Placental epithelial cell (primary cell): ENCODE data around the gene CDCA7L. TPM values are rescaled to one million over a fixed set of nuclear protein-coding genes. Genes with fewer than 3 reads are reported as not detected.

Experiments used
- total RNA-seq: library from RNA; depleted of rRNA; stranded (reverse); fragments of >200 nt; gene quantifications from 2 replicates; pipeline ENCODE4 v1.2.3, GENCODE V29; 2012

Gene CDCA7L
- 13.3 and 21.9 TPM in 2 replicates for total RNA-seq

GRCh38 chr7:21945454-21946221, at the start of gene CDCA7L:
TSS of gene CDCA7L (minus strand) at chr7:21945899. CDS start at chr7:21945804, 95 bp downstream.

